Gastrocnemius medialis (tissue), 4 donors: ENCODE measurements around the gene HIPK4.
A peak's percentile ranks its signal among the peaks of the same experiment; 100 is the strongest.

Experiments used
- POLR2A ChIP-seq, 2 donors: fragments of 450-650 bp; IDR thresholded peaks; one replicate each; pipeline ENCODE4 v1.6.1; 2017; ENCODE audit warnings: antibody characterized with exemption in 2 of 2, mild to moderate bottlenecking in 2 of 2, moderate library complexity in 2 of 2
- TF ChIP-seq, protein P1 (sequence below), 5 experiments: fragments of 450-650 bp in 3 of 5; fragments of 200-600 bp in 2 of 5; sonication (generic) in 2 of 5; IDR thresholded peaks in 4 of 5; conservative IDR thresholded peaks in 1 of 5; 1 replicate in 4 of 5; 2 replicates in 1 of 5; pipeline ENCODE4 v1.5.1; 2016 to 2019; ENCODE audit warnings: antibody characterized with exemption in 5 of 5, mild to moderate bottlenecking in 3 of 5, moderate library complexity in 3 of 5

DNA sequence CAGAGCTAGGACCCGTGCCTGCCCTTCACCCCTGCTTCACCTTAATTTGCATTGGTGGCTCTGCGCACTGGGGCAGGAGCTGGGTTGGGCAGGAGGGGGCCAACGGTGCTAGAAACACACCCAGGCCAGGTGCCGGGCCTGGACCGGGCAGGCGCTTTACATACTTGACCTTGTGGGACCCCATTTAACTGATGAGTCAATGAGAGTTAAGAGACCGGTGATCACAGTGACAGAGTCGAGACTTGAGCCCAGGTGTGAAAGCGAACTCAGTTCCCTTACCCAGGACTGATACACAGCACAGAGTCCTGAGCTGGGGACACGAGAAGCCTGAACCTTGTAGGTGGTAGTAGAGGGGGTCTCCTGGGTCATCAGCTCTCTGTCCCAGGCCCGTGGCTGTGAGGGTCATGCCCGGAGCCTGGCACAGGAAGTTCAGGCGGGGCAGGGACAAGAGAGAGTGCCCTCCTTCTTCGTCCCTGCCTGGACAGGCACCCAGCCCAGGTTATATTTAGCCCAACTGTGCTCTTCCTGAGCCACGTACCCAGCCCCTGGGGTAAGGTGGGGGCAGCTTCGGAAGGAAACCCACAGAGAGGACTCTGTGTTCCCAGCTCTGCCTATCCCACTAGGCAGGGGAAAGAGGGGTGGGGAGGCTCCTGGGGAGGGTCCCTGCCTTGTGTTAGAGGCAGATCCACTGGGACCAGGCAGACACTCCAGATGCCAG, 21.3 kb upstream of the HIPK4 start:
- peak; percentile 57 to 65 for TF ChIP-seq POLR2A (IDR thresholded peaks at IDR 0.05)
- TF ChIP-seq, protein P1, sequence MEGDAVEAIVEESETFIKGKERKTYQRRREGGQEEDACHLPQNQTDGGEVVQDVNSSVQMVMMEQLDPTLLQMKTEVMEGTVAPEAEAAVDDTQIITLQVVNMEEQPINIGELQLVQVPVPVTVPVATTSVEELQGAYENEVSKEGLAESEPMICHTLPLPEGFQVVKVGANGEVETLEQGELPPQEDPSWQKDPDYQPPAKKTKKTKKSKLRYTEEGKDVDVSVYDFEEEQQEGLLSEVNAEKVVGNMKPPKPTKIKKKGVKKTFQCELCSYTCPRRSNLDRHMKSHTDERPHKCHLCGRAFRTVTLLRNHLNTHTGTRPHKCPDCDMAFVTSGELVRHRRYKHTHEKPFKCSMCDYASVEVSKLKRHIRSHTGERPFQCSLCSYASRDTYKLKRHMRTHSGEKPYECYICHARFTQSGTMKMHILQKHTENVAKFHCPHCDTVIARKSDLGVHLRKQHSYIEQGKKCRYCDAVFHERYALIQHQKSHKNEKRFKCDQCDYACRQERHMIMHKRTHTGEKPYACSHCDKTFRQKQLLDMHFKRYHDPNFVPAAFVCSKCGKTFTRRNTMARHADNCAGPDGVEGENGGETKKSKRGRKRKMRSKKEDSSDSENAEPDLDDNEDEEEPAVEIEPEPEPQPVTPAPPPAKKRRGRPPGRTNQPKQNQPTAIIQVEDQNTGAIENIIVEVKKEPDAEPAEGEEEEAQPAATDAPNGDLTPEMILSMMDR (IDR thresholded peaks at IDR 0.05 in 4 of 5, conservative IDR thresholded peaks at IDR 0.05 in 1 of 5), result no peak
